GM21825 (cell line): Measurements from ENCODE around the gene ZP1.

Experiments used
- ATAC-seq: cut with Tn5 transposase; IDR thresholded peaks from one replicate; pipeline ENCODE4 v1.9.1; 2021; ENCODE audit warnings: mild to moderate bottlenecking, moderate library complexity; ENCODE audit not compliant: unreplicated experiment

Gene ZP1

DNA sequence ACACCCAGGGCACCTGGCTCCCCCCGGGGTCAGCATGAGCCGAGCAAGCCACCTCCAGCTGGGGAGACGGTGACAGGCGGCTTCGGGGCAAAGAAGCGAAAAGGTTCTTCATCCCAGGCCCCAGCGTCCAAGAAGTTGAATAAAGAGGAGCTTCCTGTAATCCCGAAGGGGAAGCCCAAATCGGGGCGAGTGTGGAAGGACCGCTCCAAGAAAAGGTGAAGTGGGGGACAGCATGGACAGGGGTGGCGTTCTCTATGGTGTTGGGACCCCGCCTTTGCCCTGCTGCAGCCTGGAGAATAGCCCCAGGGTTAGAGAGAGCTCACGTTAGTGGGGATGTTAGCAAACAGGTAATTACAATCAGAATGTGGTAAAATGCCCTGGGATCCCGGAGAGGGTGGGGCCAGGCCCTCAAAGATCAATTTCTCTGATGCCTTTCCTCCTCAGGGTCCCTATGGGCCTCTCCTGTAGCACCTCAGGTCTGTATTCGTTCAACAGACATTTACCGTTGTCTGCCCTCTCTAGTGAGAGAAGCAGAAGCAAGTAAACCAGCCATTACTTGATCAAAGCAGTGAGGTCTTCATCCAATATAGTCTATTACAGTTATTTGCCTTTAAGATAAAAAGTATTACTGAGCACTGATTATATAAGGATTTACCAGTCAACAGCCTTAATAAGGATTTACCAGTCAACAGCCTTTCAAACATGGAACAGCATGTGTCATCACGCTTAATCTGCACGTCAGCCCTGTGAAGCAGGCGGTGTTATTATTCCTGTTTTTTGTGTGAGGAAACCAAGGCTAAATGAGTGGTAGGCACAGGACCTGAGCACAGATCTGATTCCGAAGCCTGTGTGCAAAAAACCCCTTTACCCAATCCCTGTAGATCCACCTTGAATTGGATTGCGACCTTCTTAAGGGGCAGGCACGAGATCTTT is 24.4 kb upstream of the ZP1 start:
- no peak for ATAC-seq

GRCh38 chr11:60844045-60844869 is 23.1 kb upstream of the ZP1 start:
- ATAC-seq: no peak

DNA sequence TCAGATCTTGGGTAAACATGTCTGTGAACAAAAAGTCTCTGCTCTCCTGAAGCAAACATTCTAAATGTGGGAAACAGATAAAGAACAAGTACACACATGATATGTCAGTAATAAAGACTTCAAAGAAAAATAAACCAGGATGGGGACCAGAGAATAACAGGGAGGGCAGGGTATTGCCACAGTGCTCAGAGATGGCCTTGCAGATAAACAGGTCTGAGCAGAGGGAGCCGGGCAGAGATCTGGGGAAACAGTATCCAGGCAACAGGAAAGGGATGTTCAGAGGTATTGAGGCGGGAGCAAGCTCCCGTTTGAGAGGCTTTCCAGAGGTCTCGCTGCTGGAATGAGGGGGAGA is 22.5 kb upstream of the ZP1 start:
- ATAC-seq: no peak

GRCh38 chr11:60845338-60845737 is 22.0 kb upstream of the ZP1 start:
- ATAC-seq: no peak

DNA sequence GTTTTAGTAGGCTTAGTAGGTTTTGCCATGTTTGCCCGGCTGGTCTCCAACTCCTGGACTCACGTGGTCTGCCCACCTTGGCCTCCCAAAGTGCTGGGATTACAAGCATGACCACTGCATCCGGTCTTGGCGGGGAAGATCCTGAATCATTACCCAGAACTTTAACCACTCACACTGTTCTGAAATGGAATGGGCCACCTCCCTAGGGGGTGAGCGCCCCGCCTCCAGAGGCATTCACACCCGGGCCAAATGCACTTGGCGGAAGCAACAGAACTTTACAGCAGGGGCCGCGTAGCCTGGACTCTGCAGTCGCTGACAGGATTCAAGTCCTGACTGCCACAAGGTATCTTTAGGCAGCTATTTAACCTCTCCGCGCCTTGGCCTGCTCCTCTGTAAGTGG is 20.1 kb upstream of the ZP1 start:
- no peak for ATAC-seq

DNA sequence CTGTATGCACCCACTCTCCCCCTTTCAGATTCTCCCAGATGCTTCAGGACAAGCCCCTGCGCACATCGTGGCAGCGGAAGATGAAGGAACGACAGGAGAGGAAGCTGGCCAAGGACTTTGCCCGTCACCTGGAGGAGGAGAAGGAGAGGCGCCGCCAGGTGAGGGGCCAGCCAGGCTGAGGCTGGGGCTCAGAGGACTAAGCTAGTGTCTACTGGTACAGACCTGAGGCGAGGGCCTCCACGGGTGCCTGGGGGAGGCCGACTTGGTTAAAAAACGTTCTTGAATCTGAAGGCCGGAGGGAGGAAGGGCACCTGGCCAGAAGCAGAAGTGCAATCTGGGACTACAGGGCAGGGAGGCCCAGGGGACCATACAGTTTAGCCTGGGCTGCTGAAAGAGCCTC is 19.4 kb upstream of the ZP1 start:
- ATAC-seq: no peak

- ATAC-seq: no peak
Observed at GRCh38 chr11:60848714-60849151, 18.6 kb upstream of the ZP1 start.

DNA sequence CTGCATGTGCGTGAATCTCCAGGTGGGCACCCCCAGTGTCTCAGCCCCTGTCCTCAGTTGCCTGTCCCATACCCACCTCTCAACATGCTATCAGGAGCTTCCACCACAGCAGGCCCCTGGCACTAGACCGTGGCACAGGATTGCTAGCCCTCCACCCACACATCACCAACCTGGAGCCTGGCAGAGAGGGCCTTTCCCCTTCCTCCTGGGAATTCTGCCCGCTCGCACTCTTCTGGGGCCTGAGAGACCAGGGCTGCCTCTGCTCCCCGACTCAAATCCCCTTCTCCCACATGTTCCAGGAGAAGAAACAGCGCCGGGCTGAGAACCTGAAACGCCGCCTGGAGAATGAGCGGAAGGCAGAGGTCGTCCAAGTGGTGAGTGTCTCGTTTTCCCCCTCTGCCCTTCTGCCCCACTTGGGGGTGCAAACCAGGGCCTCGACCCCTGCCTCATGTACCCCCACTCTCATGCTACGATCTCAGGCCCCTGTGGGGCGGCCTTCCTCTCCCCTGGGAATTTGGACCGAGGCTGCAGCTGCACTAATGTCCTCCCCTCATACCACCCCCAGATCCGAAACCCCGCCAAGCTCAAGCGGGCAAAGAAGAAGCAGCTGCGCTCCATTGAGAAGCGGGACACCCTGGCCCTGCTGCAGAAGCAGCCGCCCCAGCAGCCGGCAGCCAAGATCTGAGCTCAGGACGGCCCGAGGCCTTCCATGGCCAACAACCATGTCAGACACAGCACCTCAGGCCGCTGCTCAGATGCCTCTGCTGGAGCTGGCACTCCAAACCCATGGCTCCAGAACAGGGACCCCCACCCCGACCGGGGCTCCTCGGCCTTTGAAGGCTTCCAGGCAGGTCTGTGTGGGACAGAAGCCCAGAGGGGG is 17.5 kb upstream of the ZP1 start:
- ATAC-seq: no peak

DNA sequence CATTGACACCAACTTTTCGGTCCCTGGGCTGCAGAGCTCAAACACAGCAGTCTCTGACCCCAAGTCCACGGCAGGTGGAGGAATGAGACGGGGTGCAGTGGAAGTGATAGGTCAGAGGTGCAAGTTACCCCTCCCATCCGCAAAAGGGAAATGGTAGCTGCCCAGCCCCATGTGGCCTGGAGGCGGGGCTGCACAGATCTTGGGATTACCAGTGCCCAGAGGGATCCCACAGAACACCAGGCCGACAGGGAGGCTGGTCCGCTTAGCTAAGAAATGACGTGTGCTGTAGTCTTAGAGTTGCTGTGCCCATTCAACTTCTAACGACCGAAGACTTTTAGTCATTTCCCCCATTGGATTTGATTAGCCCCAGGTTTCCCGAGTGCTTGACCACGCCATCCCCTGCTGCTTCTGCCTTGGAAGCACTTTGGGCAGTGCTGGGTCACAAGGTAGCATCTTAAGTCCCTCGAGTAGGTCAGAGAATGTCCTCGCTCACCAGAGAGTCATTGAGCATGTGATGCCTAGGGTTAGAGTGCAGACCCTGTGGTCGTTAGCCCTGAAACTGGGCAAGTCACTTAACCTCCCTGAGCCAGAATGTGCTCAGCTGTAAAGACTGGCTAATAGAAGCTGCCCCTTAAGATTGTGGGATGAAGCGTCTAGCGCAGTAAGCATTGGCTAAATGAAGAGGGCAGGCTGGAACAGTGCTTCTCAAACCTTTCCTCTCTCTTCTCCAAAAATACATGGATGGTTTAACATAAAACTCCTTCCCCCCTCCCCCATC is 15.8 kb upstream of the ZP1 start:
- ATAC-seq: no peak

- no peak for ATAC-seq
Observed at GRCh38 chr11:60852117-60852981, 15.0 kb upstream of the ZP1 start.

GRCh38 chr11:60852982-60853950 is 14.1 kb upstream of the ZP1 start:
- no peak for ATAC-seq

- ATAC-seq: no peak
Observed at GRCh38 chr11:60854140-60854846, 13.0 kb upstream of the ZP1 start.

- no peak for ATAC-seq
Observed at GRCh38 chr11:60854847-60855725, 12.3 kb upstream of the ZP1 start.

DNA sequence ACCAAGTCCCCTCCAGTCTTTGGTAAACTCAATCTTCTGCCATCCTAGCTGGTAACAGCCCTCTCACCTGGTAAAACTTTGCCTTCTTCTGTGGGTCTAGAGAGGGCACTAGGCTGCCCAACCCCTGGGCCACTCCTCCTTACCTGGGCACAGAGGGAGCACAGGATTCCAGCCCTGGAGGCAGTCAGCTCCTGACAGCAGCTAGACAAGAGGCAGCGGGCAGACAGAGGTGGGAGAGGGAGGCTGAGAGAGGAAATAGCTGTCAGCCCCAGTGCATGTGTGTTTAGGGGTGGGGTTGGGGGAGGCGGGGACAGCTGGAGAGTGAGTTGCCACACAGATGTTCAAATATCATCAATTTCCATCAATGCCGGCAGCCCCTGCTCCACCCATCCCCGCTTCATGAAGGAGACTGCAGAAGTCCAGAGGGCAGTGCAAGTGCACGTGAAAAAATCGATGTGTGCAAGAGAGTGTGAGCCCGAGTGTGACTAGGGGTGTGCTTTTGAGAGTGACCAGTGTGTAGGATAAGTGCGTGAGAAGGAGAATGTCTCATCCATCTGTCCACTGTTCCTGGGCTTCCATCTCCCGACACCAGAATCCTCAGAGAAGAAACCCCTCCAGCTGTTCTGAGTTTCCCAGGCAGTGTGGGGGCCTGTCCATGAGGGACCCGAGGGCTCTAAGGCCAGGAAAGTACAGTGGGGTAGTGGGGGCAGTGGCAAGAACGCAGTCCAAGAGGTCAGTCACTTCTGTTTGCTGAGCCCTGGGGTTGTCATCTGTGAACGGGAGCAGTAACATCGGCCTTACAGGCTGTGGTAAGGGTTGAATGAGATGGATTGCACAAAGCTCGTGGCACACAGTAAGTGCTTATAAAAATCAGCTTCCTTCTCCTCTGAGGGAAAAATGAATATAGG is 11.4 kb upstream of the ZP1 start, which contains the start of gene PTGDR2:
Gene PTGDR2 (minus strand): TSS at position 225 of the 908 bp plus-strand sequence. CDS start 2,228 bp downstream, outside the sequence.
- no peak for ATAC-seq
